PC-3 (cell line): Measurements from ENCODE around the gene POLQ. TPM values are rescaled to one million over a fixed set of nuclear protein-coding genes. Genes with fewer than 3 reads are reported as not detected.

Experiments used
- ATAC-seq: fragments of 200-7000 bp; cut with Tn5 transposase; 2 replicates; pipeline ENCODE4 v1.9.1; 2020; ENCODE audit warnings: mild to moderate bottlenecking, moderate library complexity
- BruUV-seq: library from RNA; stranded (reverse); fragments of 400-500 nt; replicated peaks from 2 replicates; lab custom pipeline; 2021; lab: Mats Ljungman, UMichigan
- CTCF ChIA-PET: fragments of 300-600 bp; sonication (Branson Sonifier 250); formaldehyde crosslinking; loops from one replicate; lab custom pipeline; 2022; ENCODE audit warnings: antibody characterized with exemption; lab: Charles Lee
- POLR2A ChIA-PET: fragments of 300-600 bp; sonication (Branson Sonifier 250); formaldehyde crosslinking; loops from one replicate; lab custom pipeline; 2022; ENCODE audit warnings: antibody characterized with exemption; ENCODE audit not compliant: unreplicated experiment; lab: Charles Lee
- DNase-seq: peaks from one replicate; pipeline ENCODE4 v3.0.0-alpha.2; 2015
- H2AFZ ChIP-seq: fragments of 300-600 bp; sonication (generic); 2 replicates; pipeline ENCODE4 v1.6.0; 2016; ENCODE audit warnings: antibody characterized with exemption, low read length
- H3F3A ChIP-seq: fragments of 300-600 bp; sonication (generic); one replicate; pipeline ENCODE4 v1.6.0; 2017; ENCODE audit warnings: antibody characterized with exemption, low read length, control low read depth, mild to moderate bottlenecking; ENCODE audit not compliant: unreplicated experiment
- H3K27ac ChIP-seq: fragments of 300-600 bp; sonication (generic); 2 replicates; pipeline ENCODE4 v1.5.1; 2016; ENCODE audit warnings: mild to moderate bottlenecking, low read length
- H3K27me3 ChIP-seq: fragments of 300-600 bp; sonication (generic); 2 replicates; pipeline ENCODE4 v1.6.1; 2016; ENCODE audit warnings: low read length, mixed read lengths
- H3K36me3 ChIP-seq: fragments of 300-600 bp; sonication (generic); 2 replicates; pipeline ENCODE4 v1.6.1; 2016; ENCODE audit warnings: low read depth, mixed run types, low read length, mixed read lengths
- H3K4me1 ChIP-seq: fragments of 300-600 bp; sonication (generic); 2 replicates; pipeline ENCODE4 v1.5.1; 2016; ENCODE audit warnings: low read length; ENCODE audit not compliant: insufficient read depth
- H3K4me2 ChIP-seq: fragments of 300-600 bp; sonication (generic); 2 replicates; pipeline ENCODE4 v1.6.0; 2016; ENCODE audit warnings: low read length
- H3K4me3 ChIP-seq: fragments of 300-600 bp; sonication (generic); 2 replicates; pipeline ENCODE4 v1.5.1; 2016; ENCODE audit warnings: mild to moderate bottlenecking, low read length, mixed read lengths
- H3K79me2 ChIP-seq: fragments of 300-600 bp; sonication (generic); 2 replicates; pipeline ENCODE4 v1.6.1; 2017; ENCODE audit warnings: low read length, mixed read lengths
- H3K9ac ChIP-seq: fragments of 300-600 bp; sonication (generic); 2 replicates; pipeline ENCODE4 v1.6.0; 2016; ENCODE audit warnings: mild to moderate bottlenecking, low read length
- H3K9me2 ChIP-seq: fragments of 300-600 bp; sonication (generic); replicated peaks from 2 replicates; pipeline ENCODE4 v1.6.1; 2016; ENCODE audit warnings: mixed run types, low read length, mixed read lengths
- H3K9me3 ChIP-seq: fragments of 300-600 bp; sonication (generic); 2 replicates; pipeline ENCODE4 v1.6.1; 2016; ENCODE audit warnings: low read length, mixed read lengths
- H4K20me1 ChIP-seq: fragments of 300-600 bp; sonication (generic); 2 replicates; pipeline ENCODE4 v1.6.1; 2016; ENCODE audit warnings: low read length, mixed read lengths
- CTCF ChIP-seq: fragments of 300-600 bp; sonication (generic); conservative IDR thresholded peaks from 2 replicates; pipeline ENCODE4 v1.5.1; 2017; ENCODE audit warnings: antibody characterized with exemption, low read depth, mild to moderate bottlenecking, low read length
- EZH2 ChIP-seq: fragments of 300-600 bp; sonication (generic); IDR thresholded peaks from one replicate; pipeline ENCODE4 v1.6.1; 2017; ENCODE audit warnings: antibody characterized with exemption, mild to moderate bottlenecking, low read length; ENCODE audit not compliant: unreplicated experiment
- EZH2phosphoT487 ChIP-seq: fragments of 300-600 bp; sonication (generic); IDR thresholded peaks from 2 replicates; pipeline ENCODE4 v1.6.1; 2018; ENCODE audit warnings: mild to moderate bottlenecking, antibody characterized with exemption, low read length, borderline replicate concordance
- intact Hi-C: fragments of 100-400 bp; cut with micrococcal nuclease; formaldehyde crosslinking; loops from 2 replicates; pipeline ENCODE4 v1.9.0; 2023
- total RNA-seq: library from RNA; depleted of rRNA; stranded (reverse); fragments of >200 nt; gene quantifications from 2 replicates; pipeline ENCODE4 v1.2.3, GENCODE V29; 2014

The POLQ gene
- total RNA-seq, 1 experiment from 2014 or later: 22.2 TPM

- Histone ChIP-seq H3F3A (no peaks in the 10 kb centered on the region), H3K9me2 (no peaks in the 10 kb centered on the region), H3K9me3 (no peaks in the 10 kb centered on the region), H3K36me3 (peaks cover 22% of the 10 kb centered on the region), H3K4me1 (peaks cover 8% of the 10 kb centered on the region), H3K4me2 (peak overlapping the region; percentile 95), H3K27me3 (no peaks in the 10 kb centered on the region), H3K79me2 (peaks cover 37% of the 10 kb centered on the region), H3K4me3 (peak overlapping the region; percentile 84), H3K27ac (no peak overlapping the region), H2AFZ (peak overlapping the region; percentile 96), H4K20me1 (no peaks in the 10 kb centered on the region), H3K9ac (peak overlapping the region; percentile 83)
- TSS peak; percentile 57 for BruUV-seq
- ATAC-seq (peak; percentile 16), DNase-seq (peak; percentile 25)
- ChIA-PET POLR2A (interaction anchor here (0.6 kb wide), 1 partner anchor 17 kb away, joined by 3 read pairs; no protein-coding TSS in a partner anchor), CTCF (interaction anchor here (0.7 kb wide), 1 partner anchor 561 kb away, joined by 3 read pairs; no protein-coding TSS in a partner anchor)
- TF ChIP-seq EZH2: no peak
- TF ChIP-seq CTCF: no peak
- TF ChIP-seq EZH2phosphoT487: no peak
- intact Hi-C loops: loop anchor here (5.0 to 10.0 kb wide), 6 partner anchors 170 to 1482 kb away; partner anchors contain the start of genes EAF2, IQCB1 and SEMA5B
These were observed 677 bp downstream of the POLQ start for GRCh38 chr3:121545049-121545573.

GRCh38 chr3:121542924-121543323 is 2.9 kb downstream of the POLQ start:
- no TSS peak for BruUV-seq
- CTCF ChIA-PET: no interaction called here
- H3F3A ChIP-seq: no peaks in the 10 kb centered on the region

More at GRCh38 chr3:121542924-121543323, 2.9 kb downstream of the POLQ start:
- ATAC-seq (no peak), DNase-seq (no peak)
- Histone ChIP-seq H3K4me2 (no peak overlapping the region), H3K9ac (no peak overlapping the region), H3K9me2 (no peaks in the 10 kb centered on the region), H3K4me3 (no peak overlapping the region), H4K20me1 (no peaks in the 10 kb centered on the region), H3K27ac (no peak overlapping the region), H2AFZ (no peak overlapping the region), H3K9me3 (no peaks in the 10 kb centered on the region), H3K36me3 (peaks cover 36% of the 10 kb centered on the region), H3K4me1 (peaks cover 8% of the 10 kb centered on the region), H3K79me2 (peaks cover 45% of the 10 kb centered on the region), H3K27me3 (no peaks in the 10 kb centered on the region)
- POLR2A ChIA-PET: no interaction called here
- no peak for TF ChIP-seq EZH2
- no peak for TF ChIP-seq EZH2phosphoT487
- TF ChIP-seq CTCF: no peak
- intact Hi-C loops: loop anchor here (10.0 kb wide), 2 partner anchors 172 to 292 kb away; partner anchors contain the start of genes EAF2 and IQCB1
